HepG2 (cell line): Measurements from ENCODE around the gene UNC93A. TPM values are rescaled to one million over a fixed set of nuclear protein-coding genes. Genes with fewer than 3 reads are reported as not detected.
A peak's percentile ranks its signal among the peaks of the same experiment; 100 is the strongest.
"Not testable (repeated sequence)": the region's sequence is repeated elsewhere in the genome, so short reads cannot be mapped to it uniquely, and the experiment has no call there.

ENCODE experiments used
- FOXA1 ChIP-seq, 2 experiments: fragments of 450-650 bp in 1 of 2; sonication (generic) in 1 of 2; formaldehyde crosslinking in 1 of 2; IDR thresholded peaks; 2 replicates each; pipeline versions ENCODE4 v1.4.0 to v1.6.1; 2016 to 2020; ENCODE audit warnings: missing genetic modification reagents in 1 of 2
- FOXA3 ChIP-seq: IDR thresholded peaks from 2 replicates; pipeline ENCODE4 v1.6.1; 2016; ENCODE audit warnings: missing genetic modification reagents, missing compliant biosample characterization
- FOXJ3 ChIP-seq: sonication (generic); formaldehyde crosslinking; IDR thresholded peaks from 2 replicates; pipeline ENCODE4 v1.4.0; 2020; ENCODE audit warnings: missing genetic modification reagents, mild to moderate bottlenecking, borderline replicate concordance
- GZF1 ChIP-seq: sonication (generic); formaldehyde crosslinking; IDR thresholded peaks from 2 replicates; pipeline ENCODE4 v1.5.1; 2020; ENCODE audit warnings: mild to moderate bottlenecking, missing genetic modification reagents
- HOXA3 ChIP-seq: sonication (generic); formaldehyde crosslinking; IDR thresholded peaks from 2 replicates; pipeline ENCODE4 v1.5.0; 2020; ENCODE audit warnings: missing genetic modification reagents
- IRF2 ChIP-seq: IDR thresholded peaks from 2 replicates; pipeline ENCODE4 v1.6.1; 2018; ENCODE audit warnings: missing genetic modification reagents, missing compliant biosample characterization
- MYC ChIP-seq: sonication (generic); formaldehyde crosslinking; IDR thresholded peaks from 2 replicates; pipeline ENCODE4 v1.9.0; 2021; ENCODE audit warnings: missing genetic modification reagents, borderline replicate concordance
- NR2F1 ChIP-seq, 2 experiments: fragments of 450-650 bp in 1 of 2; formaldehyde crosslinking in 1 of 2; IDR thresholded peaks; 2 replicates each; pipeline versions ENCODE4 v1.5.0 to v1.6.1; 2016 to 2020; ENCODE audit warnings: mild to moderate bottlenecking in 1 of 2, missing compliant biosample characterization in 1 of 2, missing genetic modification reagents in 1 of 2, moderate library complexity in 1 of 2
- NR2F2 ChIP-seq: IDR thresholded peaks from 2 replicates; pipeline ENCODE4 v1.6.1; 2012; ENCODE audit warnings: low read depth, inconsistent platforms, borderline replicate concordance
- SALL1 ChIP-seq: sonication (generic); formaldehyde crosslinking; IDR thresholded peaks from 2 replicates; pipeline ENCODE4 v1.8.0; 2022; ENCODE audit warnings: mild to moderate bottlenecking, missing genetic modification reagents
- TARDBP ChIP-seq: sonication (generic); formaldehyde crosslinking; IDR thresholded peaks from 2 replicates; pipeline ENCODE4 v1.8.0; 2022; ENCODE audit warnings: mild to moderate bottlenecking, missing genetic modification reagents
- ZBTB7B ChIP-seq: sonication (generic); formaldehyde crosslinking; IDR thresholded peaks from 2 replicates; pipeline ENCODE4 v1.4.0; 2020; ENCODE audit warnings: missing genetic modification reagents
- ZNF589 ChIP-seq: sonication (generic); formaldehyde crosslinking; conservative IDR thresholded peaks from 2 replicates; pipeline ENCODE4 v1.8.0; 2022; ENCODE audit warnings: mild to moderate bottlenecking, moderate library complexity, missing genetic modification reagents
- ZNF788 ChIP-seq: sonication (generic); formaldehyde crosslinking; IDR thresholded peaks from 2 replicates; pipeline ENCODE4 v1.5.0; 2020; ENCODE audit warnings: mild to moderate bottlenecking, missing genetic modification reagents, borderline replicate concordance
- polyA plus RNA-seq, 8 experiments: library from polyadenylated mRNA; depleted of rRNA in 3 of 8; stranded (reverse) in 7 of 8; unstranded in 1 of 8; fragments of >200 nt; fragmentation: Illumina TruSeq in 4 of 8; extraction: Trizol in 4 of 8; gene quantifications; 2 replicates each; pipeline versions ENCODE4 v1.2.1 to v1.2.3, GENCODE V29; 2011 to 2016; ENCODE audit warnings: low read depth in 4 of 8, missing spikeins in 1 of 8, mixed read lengths in 1 of 8; ENCODE audit not compliant: insufficient read depth in 1 of 8
- total RNA-seq, 5 experiments: library from RNA; depleted of rRNA; stranded (reverse); fragments of >200 nt; fragmentation: Illumina TruSeq; extraction: Trizol; gene quantifications; 2 replicates each; pipeline ENCODE4 v1.2.3, GENCODE V29; 2016; ENCODE audit warnings: low read depth in 1 of 5
- TF ChIP-seq, protein P1 (sequence below): sonication (generic); formaldehyde crosslinking; IDR thresholded peaks from 2 replicates; pipeline ENCODE4 v1.5.1; 2020; ENCODE audit warnings: missing genetic modification reagents, mild to moderate bottlenecking, borderline replicate concordance
- TF ChIP-seq, protein P2 (sequence below): IDR thresholded peaks from 2 replicates; pipeline ENCODE4 v1.6.1; 2016; ENCODE audit warnings: missing compliant biosample characterization, missing genetic modification reagents, borderline replicate concordance
- TF ChIP-seq, protein P3 (sequence below): sonication (generic); formaldehyde crosslinking; IDR thresholded peaks from 2 replicates; pipeline ENCODE4 v1.4.0; 2020; ENCODE audit warnings: missing genetic modification reagents, borderline replicate concordance
- TF ChIP-seq, protein P4 (sequence below): sonication (generic); formaldehyde crosslinking; IDR thresholded peaks from 2 replicates; pipeline ENCODE4 v1.4.0; 2020; ENCODE audit warnings: missing genetic modification reagents

UNC93A gene
- total and polyA plus RNA-seq, 2 of the 13 experiments (the other 11 are each of a cell fraction or from before 2014, with no cell fraction given) = 11.0 to 42.7 TPM

DNA sequence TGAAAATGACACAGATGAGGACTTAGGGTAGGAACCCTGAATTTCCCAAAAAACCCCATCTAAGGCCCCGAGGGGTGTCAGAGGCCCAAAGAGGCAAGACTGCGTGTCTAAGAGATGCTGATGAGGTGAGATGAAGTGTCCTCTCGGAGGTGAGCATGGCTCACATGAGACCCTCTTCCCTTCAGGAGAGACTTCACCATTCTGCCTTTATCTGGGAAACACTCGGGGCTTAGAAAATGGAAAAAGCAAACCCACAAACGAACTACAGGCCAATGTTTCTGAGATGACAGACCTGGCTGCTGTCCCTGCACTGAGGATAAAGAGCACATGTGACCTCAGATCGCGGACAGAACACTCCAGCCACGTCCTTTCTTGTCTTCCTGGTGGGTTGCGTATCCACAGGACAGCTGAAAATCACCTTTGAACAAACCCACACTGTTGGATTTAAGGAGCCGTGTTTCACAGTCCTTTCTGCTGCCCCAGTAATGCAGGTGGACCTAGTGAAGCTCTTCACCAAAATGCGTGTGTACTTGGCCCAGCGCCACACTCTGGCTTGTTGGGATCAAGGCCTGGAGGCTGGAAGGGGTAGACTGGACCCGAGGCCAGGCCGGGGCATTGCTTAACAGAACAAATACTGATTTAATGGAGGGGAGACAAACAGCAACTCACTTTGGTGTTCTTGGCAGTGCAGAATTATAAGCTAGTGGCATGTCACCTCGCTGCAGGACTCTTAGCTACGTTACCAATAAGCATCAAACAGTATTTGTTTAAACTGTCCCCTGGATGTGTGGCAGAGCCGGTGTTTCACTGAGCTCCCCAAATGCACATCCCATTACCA is 18.5 kb downstream of the UNC93A start (continued):
- TF ChIP-seq, protein P1, sequence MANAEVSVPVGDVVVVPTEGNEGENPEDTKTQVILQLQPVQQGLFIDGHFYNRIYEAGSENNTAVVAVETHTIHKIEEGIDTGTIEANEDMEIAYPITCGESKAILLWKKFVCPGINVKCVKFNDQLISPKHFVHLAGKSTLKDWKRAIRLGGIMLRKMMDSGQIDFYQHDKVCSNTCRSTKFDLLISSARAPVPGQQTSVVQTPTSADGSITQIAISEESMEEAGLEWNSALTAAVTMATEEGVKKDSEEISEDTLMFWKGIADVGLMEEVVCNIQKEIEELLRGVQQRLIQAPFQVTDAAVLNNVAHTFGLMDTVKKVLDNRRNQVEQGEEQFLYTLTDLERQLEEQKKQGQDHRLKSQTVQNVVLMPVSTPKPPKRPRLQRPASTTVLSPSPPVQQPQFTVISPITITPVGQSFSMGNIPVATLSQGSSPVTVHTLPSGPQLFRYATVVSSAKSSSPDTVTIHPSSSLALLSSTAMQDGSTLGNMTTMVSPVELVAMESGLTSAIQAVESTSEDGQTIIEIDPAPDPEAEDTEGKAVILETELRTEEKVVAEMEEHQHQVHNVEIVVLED = peak; percentile 51; the same call in 1 of the 2 replicates
- TF ChIP-seq, protein P2, sequence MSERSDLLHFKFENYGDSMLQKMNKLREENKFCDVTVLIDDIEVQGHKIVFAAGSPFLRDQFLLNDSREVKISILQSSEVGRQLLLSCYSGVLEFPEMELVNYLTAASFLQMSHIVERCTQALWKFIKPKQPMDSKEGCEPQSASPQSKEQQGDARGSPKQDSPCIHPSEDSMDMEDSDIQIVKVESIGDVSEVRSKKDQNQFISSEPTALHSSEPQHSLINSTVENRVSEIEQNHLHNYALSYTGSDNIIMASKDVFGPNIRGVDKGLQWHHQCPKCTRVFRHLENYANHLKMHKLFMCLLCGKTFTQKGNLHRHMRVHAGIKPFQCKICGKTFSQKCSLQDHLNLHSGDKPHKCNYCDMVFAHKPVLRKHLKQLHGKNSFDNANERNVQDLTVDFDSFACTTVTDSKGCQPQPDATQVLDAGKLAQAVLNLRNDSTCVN (CRISPR knock-in tag) = 0 out of 2 replicates have a peak, but pooled peaks have one; percentile 47
- TF ChIP-seq SALL1 (peak; percentile 93), HOXA3 (CRISPR knock-in tag) (peak; percentile 92), NR2F1 (CRISPR knock-in tag; IDR thresholded peaks at IDR 0.05) (peak; percentile 50 to 67; a peak in 3 of 4 replicates), FOXA1 (CRISPR knock-in tag; IDR thresholded peaks at IDR 0.05) (peak; percentile 90), NR2F2 (peak; percentile 39; the same call in 1 of the 2 replicates), FOXJ3 (CRISPR knock-in tag) (peak; percentile 76), MYC (CRISPR knock-in tag) (peak; percentile 78), GZF1 (CRISPR knock-in tag) (0 out of 2 replicates have a peak, but pooled peaks have one; percentile 30), ZNF788 (CRISPR knock-in tag) (peak; percentile 89; the same call in 1 of the 2 replicates), ZBTB7B (CRISPR knock-in tag) (0 out of 2 replicates have a peak, but pooled peaks have one; percentile 69), IRF2 (CRISPR knock-in tag) (peak; percentile 40; the same call in 1 of the 2 replicates), FOXA3 (CRISPR knock-in tag) (peak; percentile 85), TARDBP (CRISPR knock-in tag) (peak; percentile 80), ZNF589 (0 out of 2 replicates have a peak, but pooled peaks have one; percentile 61)
- TF ChIP-seq, protein P3, sequence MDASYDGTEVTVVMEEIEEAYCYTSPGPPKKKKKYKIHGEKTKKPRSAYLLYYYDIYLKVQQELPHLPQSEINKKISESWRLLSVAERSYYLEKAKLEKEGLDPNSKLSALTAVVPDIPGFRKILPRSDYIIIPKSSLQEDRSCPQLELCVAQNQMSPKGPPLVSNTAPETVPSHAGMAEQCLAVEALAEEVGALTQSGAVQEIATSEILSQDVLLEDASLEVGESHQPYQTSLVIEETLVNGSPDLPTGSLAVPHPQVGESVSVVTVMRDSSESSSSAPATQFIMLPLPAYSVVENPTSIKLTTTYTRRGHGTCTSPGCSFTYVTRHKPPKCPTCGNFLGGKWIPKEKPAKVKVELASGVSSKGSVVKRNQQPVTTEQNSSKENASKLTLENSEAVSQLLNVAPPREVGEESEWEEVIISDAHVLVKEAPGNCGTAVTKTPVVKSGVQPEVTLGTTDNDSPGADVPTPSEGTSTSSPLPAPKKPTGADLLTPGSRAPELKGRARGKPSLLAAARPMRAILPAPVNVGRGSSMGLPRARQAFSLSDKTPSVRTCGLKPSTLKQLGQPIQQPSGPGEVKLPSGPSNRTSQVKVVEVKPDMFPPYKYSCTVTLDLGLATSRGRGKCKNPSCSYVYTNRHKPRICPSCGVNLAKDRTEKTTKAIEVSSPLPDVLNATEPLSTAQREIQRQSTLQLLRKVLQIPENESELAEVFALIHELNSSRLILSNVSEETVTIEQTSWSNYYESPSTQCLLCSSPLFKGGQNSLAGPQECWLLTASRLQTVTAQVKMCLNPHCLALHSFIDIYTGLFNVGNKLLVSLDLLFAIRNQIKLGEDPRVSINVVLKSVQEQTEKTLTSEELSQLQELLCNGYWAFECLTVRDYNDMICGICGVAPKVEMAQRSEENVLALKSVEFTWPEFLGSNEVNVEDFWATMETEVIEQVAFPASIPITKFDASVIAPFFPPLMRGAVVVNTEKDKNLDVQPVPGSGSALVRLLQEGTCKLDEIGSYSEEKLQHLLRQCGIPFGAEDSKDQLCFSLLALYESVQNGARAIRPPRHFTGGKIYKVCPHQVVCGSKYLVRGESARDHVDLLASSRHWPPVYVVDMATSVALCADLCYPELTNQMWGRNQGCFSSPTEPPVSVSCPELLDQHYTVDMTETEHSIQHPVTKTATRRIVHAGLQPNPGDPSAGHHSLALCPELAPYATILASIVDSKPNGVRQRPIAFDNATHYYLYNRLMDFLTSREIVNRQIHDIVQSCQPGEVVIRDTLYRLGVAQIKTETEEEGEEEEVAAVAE (CRISPR knock-in tag) = peak; percentile 56; the same call in 1 of the 2 replicates
- TF ChIP-seq FOXA1 (IDR thresholded peaks at IDR 0.05) = not testable (repeated sequence)
- TF ChIP-seq, protein P4, sequence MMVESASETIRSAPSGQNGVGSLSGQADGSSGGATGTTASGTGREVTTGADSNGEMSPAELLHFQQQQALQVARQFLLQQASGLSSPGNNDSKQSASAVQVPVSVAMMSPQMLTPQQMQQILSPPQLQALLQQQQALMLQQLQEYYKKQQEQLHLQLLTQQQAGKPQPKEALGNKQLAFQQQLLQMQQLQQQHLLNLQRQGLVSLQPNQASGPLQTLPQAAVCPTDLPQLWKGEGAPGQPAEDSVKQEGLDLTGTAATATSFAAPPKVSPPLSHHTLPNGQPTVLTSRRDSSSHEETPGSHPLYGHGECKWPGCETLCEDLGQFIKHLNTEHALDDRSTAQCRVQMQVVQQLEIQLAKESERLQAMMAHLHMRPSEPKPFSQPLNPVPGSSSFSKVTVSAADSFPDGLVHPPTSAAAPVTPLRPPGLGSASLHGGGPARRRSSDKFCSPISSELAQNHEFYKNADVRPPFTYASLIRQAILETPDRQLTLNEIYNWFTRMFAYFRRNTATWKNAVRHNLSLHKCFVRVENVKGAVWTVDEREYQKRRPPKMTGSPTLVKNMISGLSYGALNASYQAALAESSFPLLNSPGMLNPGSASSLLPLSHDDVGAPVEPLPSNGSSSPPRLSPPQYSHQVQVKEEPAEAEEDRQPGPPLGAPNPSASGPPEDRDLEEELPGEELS (CRISPR knock-in tag) = peak; percentile 86
